Renal pelvis (tissue), 12 donors: ENCODE data around the gene S1PR1. TPM values are rescaled to one million over a fixed set of nuclear protein-coding genes. Genes with fewer than 3 reads are reported as not detected.
A peak's percentile ranks its signal among the peaks of the same experiment; 100 is the strongest.
"Not testable (repeated sequence)": the region's sequence is repeated elsewhere in the genome, so short reads cannot be mapped to it uniquely, and the experiment has no call there.

Experiments used
- DNase-seq: peaks from one replicate; pipeline ENCODE4 v3.0.0-alpha.2; 2013
- long read RNA-seq, 16 experiments: transcript quantifications; one replicate each; lab custom pipeline, GENCODE V29; 2026
- polyA plus RNA-seq, 3 donors: library from polyadenylated mRNA; unstranded; fragments of 120-200 nt; gene quantifications; one replicate each; pipeline ENCODE4 v1.2.1, GENCODE V29; 2013; ENCODE audit not compliant: insufficient read length in 3 of 3

The S1PR1 gene
- 10 to 100 TPM; 17.1 to 22.0 (median 17.2) TPM for polyA plus RNA-seq
- long read RNA-seq, donor 1, transcript S1PR1-201 (2 exons, 2,909 nt): major isoform, 10 of 12 reads
- long read RNA-seq, donor 1, partial matches to known transcripts: 0 of 12 reads
- long read RNA-seq, donor 1, other reads (novel, unspliced or antisense): 0 of 12 reads
- long read RNA-seq, donor 2, transcript S1PR1-201 (2 exons, 2,909 nt): major isoform, 18 of 31 reads
- long read RNA-seq, donor 2, partial matches to known transcripts: 10 of 31 reads
- long read RNA-seq, donor 2, other reads (novel, unspliced or antisense): 0 of 31 reads
- long read RNA-seq, donor 3, transcript S1PR1-201 (2 exons, 2,909 nt): major isoform, 11 of 12 reads
- long read RNA-seq, donor 3, partial matches to known transcripts: 0 of 12 reads
- long read RNA-seq, donor 3, other reads (novel, unspliced or antisense): 0 of 12 reads
- long read RNA-seq, donor 4, transcript S1PR1-201 (2 exons, 2,909 nt): major isoform, 19 of 19 reads
- long read RNA-seq, donor 4, partial matches to known transcripts: 0 of 19 reads
- long read RNA-seq, donor 4, other reads (novel, unspliced or antisense): 0 of 19 reads
- long read RNA-seq, donor 5, transcript S1PR1-201 (2 exons, 2,909 nt): major isoform, 8 of 9 reads
- long read RNA-seq, donor 5, partial matches to known transcripts: 0 of 9 reads
- long read RNA-seq, donor 5, other reads (novel, unspliced or antisense): 0 of 9 reads
- long read RNA-seq, donor 6, transcript S1PR1-201 (2 exons, 2,909 nt): major isoform, 9 of 9 reads
- long read RNA-seq, donor 6, partial matches to known transcripts: 0 of 9 reads
- long read RNA-seq, donor 6, other reads (novel, unspliced or antisense): 0 of 9 reads
- long read RNA-seq, donor 7, transcript S1PR1-201 (2 exons, 2,909 nt): major isoform, 16 of 16 reads
- long read RNA-seq, donor 7, partial matches to known transcripts: 0 of 16 reads
- long read RNA-seq, donor 7, other reads (novel, unspliced or antisense): 0 of 16 reads
- long read RNA-seq, donor 8, partial matches to known transcripts: 0 of 2 reads
- long read RNA-seq, donor 8, other reads (novel, unspliced or antisense): 0 of 2 reads
- long read RNA-seq, donor 9, partial matches to known transcripts: 0 of 4 reads
- long read RNA-seq, donor 9, other reads (novel, unspliced or antisense): 0 of 4 reads
- long read RNA-seq, donor 10, transcript S1PR1-201 (2 exons, 2,909 nt): major isoform, 15 of 16 reads
- long read RNA-seq, donor 10, partial matches to known transcripts: 0 of 16 reads
- long read RNA-seq, donor 10, other reads (novel, unspliced or antisense): 0 of 16 reads
- long read RNA-seq, donor 11, transcript S1PR1-201 (2 exons, 2,909 nt): major isoform, 9 of 9 reads
- long read RNA-seq, donor 11, partial matches to known transcripts: 0 of 9 reads
- long read RNA-seq, donor 11, other reads (novel, unspliced or antisense): 0 of 9 reads
- long read RNA-seq, donor 12, transcript S1PR1-201 (2 exons, 2,909 nt): major isoform, 10 of 12 reads
- long read RNA-seq, donor 12, partial matches to known transcripts: 0 of 12 reads
- long read RNA-seq, donor 12, other reads (novel, unspliced or antisense): 0 of 12 reads
- long read RNA-seq, donor 13, partial matches to known transcripts: 11 of 14 reads
- long read RNA-seq, donor 13, other reads (novel, unspliced or antisense): 0 of 14 reads
- long read RNA-seq, donor 14: 0 reads
- long read RNA-seq, donor 15, transcript S1PR1-201 (2 exons, 2,909 nt): major isoform, 13 of 13 reads
- long read RNA-seq, donor 15, partial matches to known transcripts: 0 of 13 reads
- long read RNA-seq, donor 15, other reads (novel, unspliced or antisense): 0 of 13 reads
- long read RNA-seq, donor 16, transcript S1PR1-201 (2 exons, 2,909 nt): major isoform, 15 of 35 reads
- long read RNA-seq, donor 16, partial matches to known transcripts: 20 of 35 reads
- long read RNA-seq, donor 16, other reads (novel, unspliced or antisense): 0 of 35 reads

DNA sequence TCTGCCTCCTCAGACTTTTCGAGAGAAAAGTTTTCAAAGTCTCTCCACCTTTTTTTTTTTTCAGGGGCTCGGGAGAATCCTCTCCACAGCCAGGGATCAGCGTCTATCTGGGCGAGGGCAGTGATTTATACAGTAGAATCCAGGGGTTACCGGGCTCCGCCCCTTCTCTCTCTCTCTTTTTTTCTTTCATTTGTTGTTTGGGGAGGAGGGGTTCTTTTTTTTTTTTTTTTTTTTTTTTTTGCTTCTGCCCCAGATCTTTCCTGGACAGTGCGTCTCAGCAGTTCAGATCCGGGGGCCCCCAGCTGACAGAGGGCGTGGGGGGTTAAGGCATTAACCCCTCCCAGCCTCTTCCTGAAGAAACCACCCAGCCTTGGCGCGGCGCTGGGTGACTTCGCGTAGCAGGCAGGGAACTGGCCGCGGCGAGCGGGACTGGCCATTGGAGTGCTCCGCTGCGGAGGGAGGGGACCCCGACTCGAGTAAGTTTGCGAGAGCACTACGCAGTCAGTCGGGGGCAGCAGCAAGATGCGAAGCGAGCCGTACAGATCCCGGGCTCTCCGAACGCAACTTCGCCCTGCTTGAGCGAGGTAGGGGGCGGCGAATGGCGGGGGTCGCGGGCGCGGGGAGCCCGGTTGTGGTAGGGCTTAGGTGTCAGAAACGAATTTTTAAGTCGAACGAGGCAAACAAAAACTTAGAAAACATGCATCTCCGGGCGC is at the start of gene S1PR1:
Gene S1PR1 (plus strand): TSS at position 504 of the 713 bp plus-strand sequence. CDS start 1,966 bp downstream, outside the sequence.
- DNase-seq: peak; percentile 58

DNA sequence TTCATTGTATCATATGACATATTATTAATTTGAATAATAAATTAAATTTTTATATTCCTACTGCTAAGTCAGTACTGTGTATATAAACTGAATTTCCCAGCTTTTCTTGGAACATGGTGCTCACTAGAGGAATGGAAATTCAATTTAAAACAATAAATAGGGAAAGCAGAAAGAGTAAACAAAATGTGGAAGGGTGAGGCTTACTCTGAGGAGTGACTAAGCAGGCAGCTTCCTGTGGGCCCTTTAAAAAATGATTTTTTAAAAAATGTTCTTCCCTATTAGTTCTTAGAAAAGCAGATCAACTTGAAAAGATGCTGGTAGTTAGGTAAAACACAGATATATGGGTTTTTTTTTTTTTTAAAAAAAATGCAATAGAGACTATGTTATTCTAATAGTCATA is 49.5 kb upstream of the S1PR1 start:
- no peak for DNase-seq

GRCh38 chr1:101188331-101188730 is 48.5 kb upstream of the S1PR1 start:
- DNase-seq: no peak

GRCh38 chr1:101188968-101189367 is 47.9 kb upstream of the S1PR1 start:
- DNase-seq: not testable (repeated sequence)

DNA sequence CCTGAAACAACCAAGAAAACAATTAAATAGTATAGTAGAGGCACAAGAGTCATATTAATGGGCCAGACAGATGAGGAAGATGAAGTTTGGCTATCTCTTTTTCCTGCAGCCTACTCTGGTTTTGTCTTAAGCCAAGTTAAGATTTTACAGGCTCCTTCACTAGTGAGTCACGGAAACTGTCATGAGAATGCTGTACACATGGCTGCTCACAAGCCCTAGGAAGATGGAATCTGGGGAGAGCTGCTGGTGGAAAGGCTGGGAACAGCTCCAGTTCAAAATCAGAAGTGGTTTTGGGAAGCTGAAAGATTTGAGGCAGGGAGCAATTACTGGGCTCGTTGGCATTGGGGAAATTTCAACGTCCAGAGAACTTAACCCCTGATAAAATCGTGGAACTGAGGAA is 46.4 kb upstream of the S1PR1 start:
- peak; percentile 10 for DNase-seq

DNA sequence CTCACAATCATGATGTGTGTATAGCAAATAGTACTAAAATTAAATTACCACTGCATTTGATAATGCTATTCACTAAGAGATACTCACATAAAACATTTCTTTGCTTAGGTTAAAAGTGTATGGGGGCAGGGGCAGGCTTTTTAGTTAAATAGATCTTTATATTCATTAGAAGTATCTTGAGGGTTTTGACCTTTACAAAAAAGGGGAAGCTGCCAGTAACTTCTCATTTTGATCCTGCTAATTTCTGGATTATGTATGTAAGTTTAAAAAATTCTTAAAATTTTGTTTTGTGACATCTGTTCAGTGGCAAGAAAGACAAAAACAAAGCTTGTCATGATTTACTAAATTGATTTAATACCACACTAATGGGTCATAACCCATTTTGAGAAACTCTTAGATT is 45.8 kb upstream of the S1PR1 start:
- DNase-seq: no peak

DNA sequence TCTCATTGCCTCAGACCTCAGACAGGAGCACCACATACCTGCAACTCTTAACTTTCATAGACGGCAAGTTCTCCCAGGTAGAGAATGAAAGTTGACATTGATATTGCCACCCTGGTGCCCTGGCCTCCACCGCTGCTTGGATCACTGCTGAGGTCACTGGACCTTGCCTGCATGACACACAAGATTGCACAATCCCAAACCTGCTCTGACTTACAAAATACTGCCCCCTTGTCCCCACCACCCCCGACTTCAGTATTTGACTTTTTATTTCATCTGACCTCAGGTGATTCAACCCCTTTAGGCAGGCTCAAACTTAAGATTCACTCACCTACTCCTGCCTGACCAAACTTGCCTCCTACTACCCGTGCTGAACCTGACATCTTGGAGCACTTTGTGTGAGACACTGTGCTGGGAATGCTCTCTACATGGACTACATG is 43.1 kb upstream of the S1PR1 start:
- DNase-seq: no peak

GRCh38 chr1:101194746-101195145 is 42.1 kb upstream of the S1PR1 start:
- no peak for DNase-seq

- no peak for DNase-seq
These were observed 40.2 kb upstream of the S1PR1 start for GRCh38 chr1:101196668-101197067.

- DNase-seq: no peak
These were observed 37.8 kb upstream of the S1PR1 start for GRCh38 chr1:101198842-101199636.

GRCh38 chr1:101199637-101199982 is 37.2 kb upstream of the S1PR1 start:
- no peak for DNase-seq

DNA sequence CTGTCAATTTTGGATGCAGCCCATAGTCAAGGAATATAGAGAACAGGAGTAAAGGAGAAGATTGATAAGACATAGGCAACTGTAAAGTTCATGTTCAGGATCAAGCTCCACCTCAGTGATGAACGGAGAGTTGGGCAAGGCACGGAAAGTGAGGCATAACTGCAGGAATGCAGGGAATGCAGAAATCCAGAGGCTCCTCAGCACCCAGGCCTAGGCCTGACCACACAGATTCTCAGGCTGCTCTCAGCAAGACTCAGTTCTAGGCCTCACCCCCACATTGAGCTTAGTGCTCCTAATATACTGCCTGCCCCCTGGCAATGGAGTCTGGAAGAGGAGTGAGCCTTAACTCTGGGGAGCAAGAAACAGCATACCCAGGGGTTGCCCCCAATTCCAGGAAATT is 36.3 kb upstream of the S1PR1 start:
- no peak for DNase-seq

GRCh38 chr1:101203820-101204540 is 32.8 kb upstream of the S1PR1 start:
- peak; percentile 21 for DNase-seq

- no peak for DNase-seq
These were observed 31.4 kb upstream of the S1PR1 start for GRCh38 chr1:101205457-101205856.

DNA sequence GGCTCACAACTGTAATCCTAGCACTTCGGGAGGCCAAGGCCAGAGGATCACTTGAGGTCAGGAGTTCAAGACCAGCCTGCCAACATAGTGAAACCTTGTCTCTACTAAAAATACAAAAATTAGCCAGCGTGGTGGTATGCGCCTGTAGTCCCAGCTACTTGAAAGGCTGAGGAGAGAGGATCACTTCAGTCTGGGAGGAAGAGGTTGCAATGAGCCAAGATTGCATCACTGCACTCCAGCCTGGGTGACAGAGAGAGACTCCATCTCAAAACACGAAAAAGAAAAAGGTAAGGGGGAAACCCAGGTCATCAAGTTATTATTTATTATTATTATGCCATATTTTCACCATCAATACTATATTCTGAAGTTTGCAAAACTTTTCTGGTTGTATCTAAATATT is 30.7 kb upstream of the S1PR1 start:
- not testable (repeated sequence) for DNase-seq

- not testable (repeated sequence) for DNase-seq
These were observed 29.5 kb upstream of the S1PR1 start for GRCh38 chr1:101207271-101207670.

DNA sequence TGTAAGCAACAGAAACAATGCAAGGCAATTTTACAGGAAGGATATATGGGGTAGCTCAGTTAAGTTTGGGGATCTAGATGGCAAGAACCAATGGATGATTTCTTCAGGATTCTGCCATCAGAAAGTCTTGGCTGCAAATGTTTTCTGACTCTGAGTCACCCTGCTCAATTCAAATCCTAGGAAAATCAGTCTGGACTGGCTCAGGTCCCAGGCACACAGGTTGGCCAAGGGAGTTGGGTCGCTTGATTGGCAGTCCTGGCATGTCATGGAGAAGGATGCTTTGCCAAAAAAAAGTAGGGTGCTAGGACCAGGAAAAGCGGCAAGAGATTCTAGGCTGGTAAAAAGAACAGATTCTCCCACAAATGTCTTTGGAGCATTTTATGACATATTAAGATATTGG is 28.9 kb upstream of the S1PR1 start:
- no peak for DNase-seq

DNA sequence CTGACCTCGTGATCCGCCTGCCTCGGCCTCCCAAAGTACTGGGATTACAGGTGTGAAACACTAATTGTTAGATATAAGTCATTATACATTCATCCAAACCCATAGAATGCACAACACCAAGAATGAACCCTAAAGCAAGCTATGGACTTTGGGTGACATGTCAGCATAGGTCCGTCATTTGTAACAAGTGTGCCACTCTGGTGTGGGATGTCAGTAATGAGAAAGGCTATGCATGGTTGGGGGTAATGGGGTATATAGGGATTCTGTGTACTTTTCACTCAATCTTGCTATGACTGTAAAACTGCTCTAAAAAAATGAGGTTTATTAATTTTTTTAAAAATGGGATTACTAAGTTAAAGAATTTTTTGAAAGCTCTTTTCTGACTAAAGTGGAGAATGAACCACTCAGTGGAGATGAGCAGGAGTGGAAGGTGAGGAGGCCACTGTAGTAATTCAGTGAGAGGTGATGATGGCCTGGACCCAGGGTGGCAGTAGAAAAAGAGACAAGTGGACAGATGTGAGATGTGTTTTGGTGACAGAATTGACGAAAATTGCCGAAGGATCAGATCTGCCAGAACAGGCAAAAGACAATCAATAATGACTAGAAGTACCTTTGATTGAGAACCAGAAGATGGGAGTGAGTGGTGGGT is 21.3 kb upstream of the S1PR1 start:
- DNase-seq: no peak
